ENCODE data around the gene BRMS1.
"Not testable (repeated sequence)": the region's sequence is repeated elsewhere in the genome, so short reads cannot be mapped to it uniquely, and the experiment has no call there.

BRMS1 gene

GRCh38 chr11:66362481-66363147, 17.7 kb upstream of the BRMS1 start:
- no peak for DNase-seq

GRCh38 chr11:66361502-66361941, 16.6 kb upstream of the BRMS1 start:
- no peak for DNase-seq

DNA sequence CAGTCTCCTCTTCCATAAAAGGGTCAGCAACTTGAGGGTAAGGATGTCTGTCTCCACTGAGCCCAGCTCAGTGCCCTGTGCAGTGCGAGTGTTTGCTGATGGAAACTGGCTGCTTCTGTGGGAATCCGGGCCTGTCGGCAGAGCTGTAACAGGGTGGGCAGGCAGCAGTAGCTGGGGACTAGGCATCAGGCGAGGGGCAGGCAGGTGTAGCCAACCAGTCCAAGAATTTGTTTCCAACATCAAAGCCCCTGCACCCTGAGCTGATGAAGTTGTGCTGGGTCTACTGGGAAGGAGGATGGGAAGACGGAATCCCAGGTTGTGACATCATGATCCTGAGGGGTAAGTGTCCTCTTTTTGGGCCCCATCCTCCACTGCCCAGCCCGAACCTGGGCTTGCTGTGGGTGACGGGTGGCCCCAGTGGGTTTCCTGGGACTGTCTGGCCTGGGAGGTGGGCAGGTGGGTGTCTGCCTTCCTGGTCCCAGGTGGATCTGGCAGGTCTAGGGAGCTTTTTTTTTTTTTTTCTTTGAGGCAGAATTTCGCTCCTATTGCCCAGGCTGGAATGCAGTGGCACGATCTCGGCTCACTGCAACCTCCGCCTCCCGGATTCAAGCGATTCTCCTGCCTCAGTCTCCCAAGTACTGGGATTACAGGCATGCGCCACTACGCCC, 15.6 kb upstream of the BRMS1 start:
- no peak for DNase-seq

GRCh38 chr11:66359662-66360087, 14.8 kb upstream of the BRMS1 start:
- DNase-seq: no peak

DNA sequence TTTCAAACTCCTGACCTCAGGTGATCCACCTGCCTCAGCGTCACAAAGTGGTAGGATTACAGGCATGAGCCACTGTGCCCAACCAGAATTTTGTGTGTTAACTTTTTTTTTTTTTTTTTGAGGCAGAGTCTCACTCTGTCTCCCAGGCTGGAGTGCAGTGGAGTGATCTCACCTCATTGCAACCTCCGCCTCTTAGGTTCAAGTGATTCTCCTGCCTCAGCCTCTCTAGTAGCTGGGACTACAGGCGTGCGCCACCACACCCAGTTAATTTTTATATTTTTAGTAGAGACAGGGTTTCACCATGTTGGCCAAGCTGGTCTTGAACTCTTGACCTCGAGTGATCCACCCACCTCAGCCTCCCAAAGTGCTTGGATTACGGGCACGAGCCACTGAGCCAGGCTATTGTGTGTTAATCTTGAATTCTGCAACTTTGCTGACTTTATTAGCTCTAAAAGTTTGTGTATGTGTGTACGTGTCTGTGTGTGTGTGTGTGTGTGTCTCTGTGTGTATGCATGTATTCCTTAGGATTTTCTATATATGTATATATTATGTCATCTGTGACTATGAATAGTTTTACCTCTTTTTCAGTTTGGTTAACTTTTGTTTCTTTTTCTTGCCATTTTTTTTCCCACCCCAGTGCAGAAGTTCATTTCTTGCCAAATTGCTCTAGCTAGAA, 5.8 kb upstream of the BRMS1 start:
- DNase-seq: not testable (repeated sequence)

DNA sequence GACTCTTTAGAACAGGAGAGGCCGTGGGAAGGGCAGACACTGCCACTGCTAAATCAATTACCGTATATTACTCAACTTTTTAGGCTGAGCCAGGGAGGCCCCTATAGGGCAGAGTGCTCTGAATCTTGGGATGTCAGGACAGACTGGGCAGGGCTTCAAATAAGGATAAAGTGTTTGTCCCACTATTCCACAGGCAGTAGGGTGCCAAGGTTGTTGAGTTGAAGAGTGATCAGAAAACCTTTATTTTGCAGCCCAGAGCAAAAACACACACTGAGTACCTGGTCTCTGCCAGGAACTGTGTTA, 4.1 kb upstream of the BRMS1 start:
- no peak for DNase-seq

DNA sequence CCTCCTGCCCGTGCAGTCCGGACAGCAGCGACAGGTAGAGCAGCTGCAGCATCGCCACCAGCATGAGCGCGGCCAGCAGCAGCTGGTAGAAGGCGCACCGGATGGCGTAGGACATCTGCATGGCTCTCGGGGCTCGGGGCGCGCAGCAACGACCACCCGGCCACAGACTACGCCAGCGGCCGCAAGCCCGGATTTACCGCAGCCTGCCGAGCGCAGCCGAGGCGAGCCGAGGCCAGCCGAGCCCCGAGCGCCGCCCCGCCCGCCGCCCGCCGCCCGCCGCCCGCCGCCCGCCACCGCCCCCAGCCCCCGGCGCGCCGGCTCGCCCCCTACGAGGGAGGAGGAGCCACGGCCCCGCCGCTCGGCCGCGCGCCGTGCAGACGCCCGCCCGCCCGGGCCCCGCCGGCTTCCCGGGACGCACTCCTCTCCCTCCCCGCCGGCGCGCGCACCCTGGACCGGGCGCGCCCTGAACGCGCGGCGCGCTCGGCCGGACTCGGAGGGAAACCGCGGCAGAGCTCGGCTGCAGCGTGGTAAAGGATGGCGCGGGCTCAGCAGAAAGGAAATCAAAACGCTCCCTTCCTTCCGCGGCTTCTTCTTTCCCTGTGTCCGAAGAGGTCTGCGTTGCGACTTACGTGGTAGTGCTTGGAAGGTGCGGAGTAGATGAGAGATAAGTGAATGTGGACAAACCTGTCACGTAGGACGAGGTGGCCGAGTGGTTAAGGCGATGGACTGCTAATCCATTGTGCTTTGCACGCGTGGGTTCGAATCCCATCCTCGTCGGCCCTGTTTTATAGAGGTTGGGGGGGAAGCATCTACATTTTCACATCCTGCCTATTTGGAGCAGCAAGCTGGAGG, 2.7 kb upstream of the BRMS1 start, which contains the start of gene B4GAT1:
Gene B4GAT1 (minus strand): TSS at position 205 of the 852 bp plus-strand sequence. CDS start 84 bp downstream, at position 121.
- peak; percentile 68 to 85 for DNase-seq

GRCh38 chr11:66346476-66347424, 1.8 kb upstream of the BRMS1 start:
- no peak for DNase-seq

DNA sequence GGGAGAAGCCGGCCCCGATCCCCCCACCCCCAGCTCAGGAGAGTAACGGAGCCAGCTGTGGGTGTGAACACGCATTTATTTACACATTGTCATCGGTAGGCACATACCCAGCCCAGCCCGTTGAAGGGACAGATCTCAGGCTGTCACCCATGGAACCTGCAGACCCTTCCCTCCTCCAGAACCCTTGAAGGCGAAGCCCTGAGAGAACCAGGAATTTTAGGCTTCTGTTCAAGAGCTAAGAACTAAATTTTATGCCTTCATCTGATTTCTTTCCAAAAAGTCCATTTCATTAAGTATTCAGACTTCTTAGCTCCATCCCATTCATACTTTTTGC, 379 bp upstream of the BRMS1 start:
- DNase-seq: no peak

GRCh38 chr11:66343176-66343575, 1.7 kb downstream of the BRMS1 start:
- no peak for DNase-seq

- DNase-seq: no peak
Measured at GRCh38 chr11:66341502-66342126, 3.3 kb downstream of the BRMS1 start.

DNA sequence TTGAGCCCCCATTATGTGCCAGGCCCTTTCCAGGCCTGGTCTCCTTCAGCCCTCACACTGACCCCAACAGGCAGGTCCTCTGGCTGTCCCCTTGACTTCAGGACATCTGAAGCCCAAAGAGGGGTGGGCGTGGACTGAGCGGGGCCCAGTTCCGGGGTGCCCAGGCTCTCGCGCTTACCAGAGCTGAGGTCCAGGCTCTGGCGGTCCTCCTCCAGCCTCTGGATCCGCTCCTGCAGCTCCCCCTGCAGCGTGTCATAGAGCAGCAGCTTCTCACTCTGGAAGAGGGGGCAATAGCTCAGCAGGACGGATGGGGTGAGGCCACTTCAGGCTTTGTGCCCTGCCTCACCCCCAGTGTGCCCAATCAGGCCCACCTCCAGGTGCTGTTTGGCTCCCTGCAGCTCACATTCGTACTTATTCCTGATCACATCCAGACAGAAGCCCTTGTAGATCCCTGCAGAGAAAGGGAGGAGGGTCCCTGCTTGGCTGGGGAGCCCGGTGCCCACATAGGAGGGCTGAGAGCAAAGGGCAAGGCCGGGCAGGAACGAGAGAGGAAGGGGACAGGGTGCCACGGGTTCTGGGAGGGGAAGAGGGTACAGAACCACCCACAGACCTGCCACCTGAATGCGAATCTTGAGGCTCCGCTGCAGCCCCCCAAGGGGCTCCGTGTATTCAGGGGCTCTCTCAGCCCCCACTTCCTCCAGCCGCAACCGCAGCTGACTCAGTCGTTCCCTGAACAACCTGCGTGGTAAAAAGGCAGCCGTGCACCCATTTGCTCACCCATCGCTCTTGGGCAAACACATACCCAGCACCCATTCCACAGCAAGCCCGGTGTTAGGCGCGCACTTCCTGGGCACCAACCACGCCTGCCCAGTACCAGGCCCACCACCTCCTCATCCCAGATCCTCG, 4.1 kb downstream of the BRMS1 start:
- DNase-seq: no peak

GRCh38 chr11:66339686-66340483, 5.0 kb downstream of the BRMS1 start:
- no peak for DNase-seq

DNA sequence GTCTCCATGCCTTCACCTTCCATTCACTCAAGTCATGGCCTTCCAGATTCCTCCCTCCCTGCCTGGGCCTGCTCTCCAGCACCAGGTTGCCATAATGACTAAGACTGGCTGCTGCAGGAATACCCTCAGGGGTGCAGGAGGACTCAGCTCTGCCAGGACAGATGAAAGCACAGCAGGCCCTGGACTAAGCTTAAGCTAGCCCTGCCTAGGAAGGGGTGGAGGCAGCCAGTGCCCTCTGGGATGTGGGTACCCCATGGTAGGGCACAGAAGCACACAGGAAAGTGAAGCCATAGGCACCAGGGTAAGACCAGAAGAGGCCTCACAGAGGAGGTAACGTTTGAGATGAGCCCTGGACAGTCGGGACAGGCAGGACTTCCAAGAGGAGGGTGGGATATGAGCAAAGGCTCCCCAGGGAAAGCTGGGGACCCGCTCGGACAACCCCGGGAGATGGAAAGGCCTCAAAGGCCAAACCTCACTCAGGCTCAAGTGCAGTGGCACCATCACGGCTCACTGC, 5.7 kb downstream of the BRMS1 start:
- DNase-seq: no peak

- no peak for DNase-seq
Measured at GRCh38 chr11:66338276-66339161, 6.4 kb downstream of the BRMS1 start.

DNA sequence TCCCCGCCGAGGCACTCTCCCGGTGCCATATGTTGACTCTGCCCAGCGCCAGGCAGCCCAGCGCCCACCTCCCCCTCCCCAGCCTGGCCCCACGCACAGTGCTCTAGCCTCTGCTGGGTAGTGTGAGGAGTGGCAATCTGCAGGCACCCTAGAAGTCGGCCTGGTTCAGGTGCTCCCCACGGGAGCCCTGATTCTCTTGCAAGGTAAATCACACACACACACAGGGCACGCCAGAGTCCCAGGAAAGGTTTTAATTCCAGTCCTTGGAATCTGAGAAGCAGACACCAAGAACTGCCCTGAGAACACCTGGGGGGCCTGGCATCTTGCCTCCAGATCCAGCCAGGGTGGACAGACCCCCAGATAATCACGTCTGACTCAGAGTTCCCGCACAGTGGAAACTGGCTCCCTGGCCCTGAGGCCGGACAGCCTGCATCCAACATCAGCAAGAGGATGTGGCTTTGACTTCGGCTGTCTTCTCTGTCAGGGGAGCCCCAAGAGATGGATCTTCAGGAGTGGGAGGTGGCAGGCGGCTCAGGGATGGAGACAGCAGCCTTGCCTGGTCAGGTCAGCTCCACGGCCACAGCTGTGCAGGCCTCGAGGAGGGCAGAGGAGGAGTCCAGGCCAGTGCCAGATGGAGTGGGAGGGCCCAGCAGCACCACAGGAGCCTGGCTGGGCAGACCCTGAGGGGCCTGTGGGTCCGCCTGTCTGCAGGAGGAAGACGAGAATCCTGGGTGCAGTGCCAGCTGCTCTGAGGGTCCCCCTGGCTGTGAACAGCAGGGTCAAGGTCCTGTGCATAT, 7.6 kb downstream of the BRMS1 start:
- no peak for DNase-seq
